H1 (cell line): ENCODE data around the gene HOTAIR. TPM values are rescaled to one million over a fixed set of nuclear protein-coding genes. Genes with fewer than 3 reads are reported as not detected.

Experiments used
- CTCF ChIA-PET: fragments of 300-600 bp; sonication (Branson Sonifier 250); formaldehyde crosslinking; loops from one replicate; lab custom pipeline; 2021; ENCODE audit not compliant: partially characterized antibody; lab: Charles Lee
- POLR2A ChIA-PET: fragments of 300-600 bp; sonication (Branson Sonifier 250); formaldehyde crosslinking; loops from one replicate; lab custom pipeline; 2021; ENCODE audit warnings: inconsistent platforms; ENCODE audit not compliant: partially characterized antibody; lab: Charles Lee
- DNase-seq, 2 experiments: peaks; one replicate each; pipeline versions ENCODE4 v3.0.0 to v3.0.0-alpha.2; 2010 to 2022; ENCODE audit warnings: low spot score in 2 of 2, low read depth in 1 of 2, mixed read lengths in 1 of 2
- FAIRE-seq: peaks from 2 replicates; lab custom pipeline; 2011; peaks lifted over from hg19 to GRCh38; lab: Jason Lieb, UNC
- H2AFZ ChIP-seq: 2 replicates; pipeline ENCODE4 v1.8.1; 2012; ENCODE audit warnings: low read length, inconsistent platforms
- H2AK5ac ChIP-seq: 2 replicates; pipeline ENCODE4 v1.6.1; 2013; ENCODE audit warnings: low read depth, low read length
- H2BK120ac ChIP-seq: replicated peaks from 2 replicates; pipeline ENCODE3; 2013; ENCODE audit warnings: low read depth, low read length, inconsistent platforms
- H2BK12ac ChIP-seq: 2 replicates; pipeline ENCODE4 v1.6.1; 2013; ENCODE audit warnings: low read depth, low read length
- H2BK15ac ChIP-seq: 2 replicates; pipeline ENCODE4 v1.6.1; 2013; ENCODE audit warnings: low read length
- H2BK20ac ChIP-seq: 2 replicates; pipeline ENCODE4 v1.6.1; 2013; ENCODE audit warnings: low read length
- H2BK5ac ChIP-seq: 2 replicates; pipeline ENCODE4 v1.6.1; 2013; ENCODE audit warnings: low read depth, low read length
- H3K14ac ChIP-seq: 2 replicates; pipeline ENCODE4 v1.6.1; 2013; ENCODE audit warnings: inconsistent platforms; ENCODE audit not compliant: insufficient read length
- H3K18ac ChIP-seq: 2 replicates; pipeline ENCODE4 v1.6.1; 2013; ENCODE audit warnings: low read length; ENCODE audit errors: extremely low read depth
- H3K23ac ChIP-seq: 2 replicates; pipeline ENCODE4 v1.6.1; 2013; ENCODE audit warnings: inconsistent platforms; ENCODE audit not compliant: insufficient read length
- H3K23me2 ChIP-seq: 2 replicates; pipeline ENCODE4 v1.6.1; 2013; ENCODE audit warnings: low read depth, low read length
- H3K27ac ChIP-seq: 2 replicates; pipeline ENCODE4 v1.6.1; 2011; ENCODE audit warnings: low read depth, low read length, inconsistent platforms
- H3K27me3 ChIP-seq, 4 experiments: replicated peaks in 1 of 4; 1 replicate in 1 of 4; 2 replicates in 3 of 4; pipeline versions ENCODE4 v1.6.1 to v1.8.1; 2011 to 2013; ENCODE audit warnings: low read length in 3 of 4, mild to moderate bottlenecking in 3 of 4, inconsistent platforms in 2 of 4, mixed read lengths in 2 of 4, moderate library complexity in 1 of 4; ENCODE audit not compliant: control insufficient read depth in 3 of 4, insufficient read depth in 3 of 4; ENCODE audit errors: extremely low read depth in 1 of 4
- H3K36me3 ChIP-seq, 4 experiments: 2 replicates each; pipeline versions ENCODE4 v1.6.1 to v1.8.1; 2011 to 2013; ENCODE audit warnings: mild to moderate bottlenecking in 4 of 4, low read length in 3 of 4, moderate library complexity in 2 of 4, control low read depth in 1 of 4, inconsistent platforms in 1 of 4; ENCODE audit not compliant: insufficient read depth in 4 of 4, control insufficient read depth in 2 of 4
- H3K4ac ChIP-seq: replicated peaks from 2 replicates; pipeline ENCODE3; 2013; ENCODE audit warnings: low read length, low read depth, mixed read lengths, inconsistent platforms; ENCODE audit not compliant: insufficient read length
- H3K4me1 ChIP-seq, 4 experiments: replicated peaks in 1 of 4; 1 replicate in 1 of 4; 2 replicates in 3 of 4; pipeline versions ENCODE4 v1.6.1 to v1.8.1; 2011 to 2013; ENCODE audit warnings: low read length in 3 of 4, inconsistent platforms in 2 of 4, mixed read lengths in 1 of 4; ENCODE audit not compliant: insufficient read depth in 4 of 4, control insufficient read depth in 3 of 4
- H3K4me2 ChIP-seq, 2 experiments: 2 replicates each; pipeline versions ENCODE4 v1.6.1 to v1.8.1; 2011 to 2013; ENCODE audit warnings: low read depth in 2 of 2, low read length in 2 of 2, control low read depth in 1 of 2, inconsistent platforms in 1 of 2, mild to moderate bottlenecking in 1 of 2; ENCODE audit not compliant: insufficient read depth in 1 of 2
- H3K4me3 ChIP-seq, 4 experiments: fragments of 200-600, 300-600 bp in 1 of 4; sonication (generic), shearing (Covaris generic), sonication (Bioruptor Twin) in 1 of 4; 2 replicates each; pipeline versions ENCODE4 v1.5.1 to v1.8.1; 2011 to 2016; ENCODE audit warnings: low read length in 4 of 4, low read depth in 3 of 4, control low read depth in 2 of 4, inconsistent platforms in 2 of 4, mild to moderate bottlenecking in 2 of 4, mixed read lengths in 1 of 4, moderate library complexity in 1 of 4; ENCODE audit not compliant: insufficient read depth in 2 of 4; ENCODE audit errors: extremely low read depth in 1 of 4
- H3K56ac ChIP-seq: replicated peaks from 2 replicates; pipeline ENCODE3; 2013; ENCODE audit warnings: low read depth, mild to moderate bottlenecking, mixed read lengths, low read length, inconsistent platforms; ENCODE audit not compliant: insufficient read length
- H3K79me1 ChIP-seq: 2 replicates; pipeline ENCODE4 v1.6.1; 2013; ENCODE audit warnings: low read depth, low read length, control low read depth
- H3K79me2 ChIP-seq, 2 experiments: 2 replicates each; pipeline versions ENCODE4 v1.6.1 to v1.8.1; 2012 to 2013; ENCODE audit warnings: low read length in 2 of 2, mild to moderate bottlenecking in 2 of 2, inconsistent platforms in 1 of 2; ENCODE audit not compliant: insufficient read depth in 2 of 2, control insufficient read depth in 1 of 2
- H3K9ac ChIP-seq, 4 experiments: replicated peaks in 1 of 4; 1 replicate in 1 of 4; 2 replicates in 3 of 4; pipeline versions ENCODE4 v1.6.1 to v1.8.1; 2011 to 2013; ENCODE audit warnings: low read depth in 3 of 4, low read length in 3 of 4, control low read depth in 2 of 4, mild to moderate bottlenecking in 2 of 4, moderate library complexity in 2 of 4, inconsistent platforms in 1 of 4; ENCODE audit errors: extremely low read depth in 1 of 4
- H3K9me3 ChIP-seq, 2 experiments: 2 replicates each; pipeline versions ENCODE4 v1.6.1 to v1.8.1; 2012 to 2013; ENCODE audit warnings: mild to moderate bottlenecking in 2 of 2, moderate library complexity in 2 of 2, control low read depth in 1 of 2, inconsistent platforms in 1 of 2, low read depth in 1 of 2, low read length in 1 of 2, mixed read lengths in 1 of 2; ENCODE audit not compliant: insufficient read depth in 2 of 2
- H4K20me1 ChIP-seq, 2 experiments: replicated peaks in 1 of 2; 2 replicates each; pipeline versions ENCODE3 to v1.8.1; 2011 to 2013; ENCODE audit warnings: inconsistent platforms in 2 of 2, low read length in 2 of 2, mild to moderate bottlenecking in 1 of 2; ENCODE audit not compliant: insufficient read depth in 2 of 2, control insufficient read depth in 1 of 2
- H4K5ac ChIP-seq: 2 replicates; pipeline ENCODE4 v1.6.1; 2013; ENCODE audit warnings: low read length, low read depth, mixed read lengths, inconsistent platforms; ENCODE audit not compliant: insufficient read length
- H4K8ac ChIP-seq: 2 replicates; pipeline ENCODE4 v1.8.0; 2013; ENCODE audit warnings: mild to moderate bottlenecking, moderate library complexity, low read length, inconsistent platforms; ENCODE audit not compliant: insufficient read depth; ENCODE audit errors: extremely low read depth
- H4K91ac ChIP-seq: replicated peaks from 2 replicates; pipeline ENCODE3; 2013; ENCODE audit warnings: low read length, mixed read lengths, inconsistent platforms; ENCODE audit not compliant: insufficient read length
- ASH2L ChIP-seq: fragments of 200-600, 300-600 bp; sonication (generic); IDR thresholded peaks from one replicate; pipeline ENCODE4 v1.7.1; 2017; ENCODE audit warnings: low read length
- CBX8 ChIP-seq: fragments of 300-800, 300-1000 bp; sonication (generic); IDR thresholded peaks from 2 replicates; pipeline ENCODE4 v1.7.1; 2016; ENCODE audit warnings: low read depth, low read length, borderline replicate concordance
- RNF2 ChIP-seq: fragments of 200-900, 300-1000 bp; sonication (generic); IDR thresholded peaks from 2 replicates; pipeline ENCODE4 v1.7.1; 2016; ENCODE audit warnings: borderline replicate concordance, low read depth, mild to moderate bottlenecking, antibody characterized with exemption, low read length; ENCODE audit not compliant: poor library complexity, severe bottlenecking; ENCODE audit errors: missing control alignments
- WGBS, 2 experiments: shearing (Covaris generic) in 1 of 2; methylation state at CpG; one replicate each; pipeline versions ENCODE4 v1.1.6 to v1.1.7; 2013 to 2015; ENCODE audit warnings: low lambda C conversion rate in 2 of 2, mixed read lengths in 2 of 2, inconsistent platforms in 1 of 2, low coverage in 1 of 2, missing lambda C conversion rate in 1 of 2; ENCODE audit not compliant: insufficient replicate concordance in 2 of 2, insufficient coverage in 1 of 2, insufficient read length in 1 of 2; ENCODE audit errors: extremely low coverage in 1 of 2, missing lambda C conversion rate in 1 of 2; 5-methylcytosine and 5-hydroxymethylcytosine counted together
- polyA plus RNA-seq, 7 experiments: library from polyadenylated mRNA; depleted of rRNA in 3 of 7; stranded (reverse) in 5 of 7; unstranded in 2 of 7; fragments of >200 nt in 5 of 7; fragments of 200-250 nt in 2 of 7; gene quantifications; 1 replicate in 5 of 7; 2 replicates in 1 of 7; 4 replicates in 1 of 7; pipeline versions ENCODE4 v1.2.1 to v1.2.3, GENCODE V29; 2011 to 2013; ENCODE audit warnings: missing spikeins in 2 of 7, mixed read lengths in 2 of 7
- total RNA-seq: library from RNA; stranded (reverse); fragmentation: NEBNext Ultra II Directional; extraction: Animal tissue kit (Norgen Biotek cat#: 25700); gene quantifications from 2 replicates; pipeline ENCODE4 v1.2.1, GENCODE V29; 2021

HOTAIR gene
- total and polyA plus RNA-seq, 2 of the 8 experiments (the other 6 are each of a cell fraction or from before 2014, with no cell fraction given): not detected

GRCh38 chr12:53986686-53987483 is 12.1 kb upstream of the HOTAIR start:
- Histone ChIP-seq H3K23me2 (no peaks in the 10 kb centered on the region), H3K18ac (no peak overlapping the region), H4K20me1 (peaks cover 19 to 33% of the 10 kb centered on the region in 2 experiments), H3K27me3 (peaks cover 94 to 99% (median 97%) of the 10 kb centered on the region in 4 experiments), H3K36me3 (peaks cover 0 to 8% (median 0%) of the 10 kb centered on the region in 4 experiments; a peak in 1 of 8 replicates), H3K23ac (no peak overlapping the region), H3K56ac (no peak overlapping the region), H3K9me3 (peaks cover 0 to 9% of the 10 kb centered on the region in 2 experiments; a peak in 1 of 4 replicates), H3K4me3 (peak overlapping the region in 1 of 4 experiments; percentile 38; a peak in 1 of 8 replicates), H3K4ac (no peak overlapping the region), H3K79me1 (no peaks in the 10 kb centered on the region), H3K9ac (no peak overlapping the region), H2AK5ac (no peak overlapping the region), H3K4me2 (peak overlapping the region in 1 of 2 experiments; percentile 41; a peak in 1 of 4 replicates), H2BK20ac (no peak overlapping the region), H2BK12ac (0 out of 2 replicates have a peak overlapping the region, but pooled peaks have one; percentile 85), H2BK120ac (no peak overlapping the region), H2BK15ac (no peak overlapping the region), H3K27ac (no peak overlapping the region), H4K5ac (no peak overlapping the region), H2BK5ac (no peak overlapping the region), H4K8ac (no peak overlapping the region), H3K4me1 (peaks cover 0 to 6% (median 3%) of the 10 kb centered on the region in 4 experiments; a peak in 3 of 7 replicates), H3K79me2 (no peaks in the 10 kb centered on the region), H2AFZ (no peak overlapping the region), H3K14ac (no peak overlapping the region), H4K91ac (no peak overlapping the region)
- POLR2A ChIA-PET: interaction anchor here (1.2 kb wide), 1 partner anchor 8 kb away, joined by 4 read pairs; no protein-coding TSS in a partner anchor
- 43% methylated on average over 21 of the region's 21 CpGs; no CpG with 5 or more reads in 1 of the 2 experiments for WGBS, 2 experiments
- CTCF ChIA-PET: interaction anchor here (0.7 to 5.8 kb wide), 26 partner anchors 10 to 412 kb away, joined by 3 to 91 read pairs (median 6); partner anchors contain the start of genes HOXC11, HOXC12, HOXC5 and HOXC8
- no peak for DNase-seq
- TF ChIP-seq CBX8: peak; percentile 72; the same call in 1 of the 2 replicates
- no peak for TF ChIP-seq ASH2L
- TF ChIP-seq RNF2: peak; percentile 49
- FAIRE-seq: no peak
